Measurements from ENCODE around the gene KRTAP10-4.
"Not testable (repeated sequence)": the region's sequence is repeated elsewhere in the genome, so short reads cannot be mapped to it uniquely, and the experiment has no call there.

Gene KRTAP10-4

GRCh38 chr21:44581158-44581557, 7.6 kb downstream of the KRTAP10-4 start:
- DNase-seq: no peak

GRCh38 chr21:44582055-44582454, 8.5 kb downstream of the KRTAP10-4 start:
- no peak for DNase-seq

- no peak for DNase-seq
These were observed 9.7 kb downstream of the KRTAP10-4 start for GRCh38 chr21:44583089-44583799.

GRCh38 chr21:44583800-44584147, 10.2 kb downstream of the KRTAP10-4 start:
- DNase-seq: peak; percentile 33

- DNase-seq: no peak
These were observed 12.4 kb downstream of the KRTAP10-4 start for GRCh38 chr21:44585892-44586291.

- DNase-seq: no peak
These were observed 15.6 kb downstream of the KRTAP10-4 start for GRCh38 chr21:44589094-44589493.

GRCh38 chr21:44589586-44590305, 16.2 kb downstream of the KRTAP10-4 start:
- DNase-seq: no peak

GRCh38 chr21:44590311-44590721, 16.8 kb downstream of the KRTAP10-4 start:
- DNase-seq: no peak

- DNase-seq: not testable (repeated sequence)
These were observed 17.6 kb downstream of the KRTAP10-4 start for GRCh38 chr21:44590897-44591800.

- DNase-seq: not testable (repeated sequence)
These were observed 18.2 kb downstream of the KRTAP10-4 start for GRCh38 chr21:44591801-44592130.

GRCh38 chr21:44592446-44593311, 19.1 kb downstream of the KRTAP10-4 start, which contains the start of gene KRTAP10-6:
TSS of gene KRTAP10-6 (minus strand) at chr21:44592505. CDS start at chr21:44592484, 21 bp downstream.
- DNase-seq: no peak

- DNase-seq: no peak
These were observed 20.3 kb downstream of the KRTAP10-4 start for GRCh38 chr21:44593598-44594405.

GRCh38 chr21:44594406-44594916, 20.9 kb downstream of the KRTAP10-4 start:
- DNase-seq: no peak

- DNase-seq: no peak
These were observed 22.0 kb downstream of the KRTAP10-4 start for GRCh38 chr21:44595524-44595923.

- DNase-seq: no peak
These were observed 22.7 kb downstream of the KRTAP10-4 start for GRCh38 chr21:44596068-44596725.

GRCh38 chr21:44598061-44598460, 24.5 kb downstream of the KRTAP10-4 start:
- no peak for DNase-seq

- no peak for DNase-seq
These were observed 25.9 kb downstream of the KRTAP10-4 start for GRCh38 chr21:44599264-44600029.

GRCh38 chr21:44600118-44600978, 26.8 kb downstream of the KRTAP10-4 start, which contains the start of gene KRTAP10-7:
TSS of gene KRTAP10-7 (plus strand) at chr21:44600597. CDS start at chr21:44600622, 25 bp downstream.
- not testable (repeated sequence) for DNase-seq

- not testable (repeated sequence) for DNase-seq
These were observed 27.6 kb downstream of the KRTAP10-4 start for GRCh38 chr21:44601091-44601490.

All from CD4-positive, alpha-beta T cell treated with Interleukin-4 for 4 hours (primary cell).